HEK293T (cell line): ENCODE results near the gene XRN1.

Experiments used
- ARNT ChIP-seq: fragments of 450-650 bp; IDR thresholded peaks from 2 replicates; pipeline ENCODE4 v1.6.1; 2017; ENCODE audit warnings: mild to moderate bottlenecking
- BHLHE40 ChIP-seq: fragments of 450-650 bp; IDR thresholded peaks from 2 replicates; pipeline ENCODE4 v1.6.1; 2016; ENCODE audit warnings: mild to moderate bottlenecking, moderate library complexity, borderline replicate concordance
- CTBP1 ChIP-seq: fragments of 450-650 bp; IDR thresholded peaks from 2 replicates; pipeline ENCODE4 v1.6.1; 2016; ENCODE audit warnings: borderline replicate concordance
- ELF4 ChIP-seq: fragments of 450-650 bp; IDR thresholded peaks from 2 replicates; pipeline ENCODE4 v1.6.1; 2017; ENCODE audit warnings: antibody characterized with exemption
- FOXK2 ChIP-seq: fragments of 450-650 bp; IDR thresholded peaks from 2 replicates; pipeline ENCODE4 v1.6.1; 2016; ENCODE audit warnings: mild to moderate bottlenecking
- FOXM1 ChIP-seq: fragments of 450-650 bp; IDR thresholded peaks from 2 replicates; pipeline ENCODE4 v1.6.1; 2017; ENCODE audit warnings: mild to moderate bottlenecking, borderline replicate concordance
- HDGF ChIP-seq: fragments of 450-650 bp; IDR thresholded peaks from 2 replicates; pipeline ENCODE4 v1.6.1; 2017; ENCODE audit warnings: antibody characterized with exemption, borderline replicate concordance
- LEF1 ChIP-seq: fragments of 450-650 bp; IDR thresholded peaks from 2 replicates; pipeline ENCODE4 v1.6.1; 2017; ENCODE audit warnings: mild to moderate bottlenecking, borderline replicate concordance
- PKNOX1 ChIP-seq: fragments of 450-650 bp; IDR thresholded peaks from 2 replicates; pipeline ENCODE4 v1.6.1; 2016
- SP1 ChIP-seq: fragments of 450-650 bp; IDR thresholded peaks from 2 replicates; pipeline ENCODE4 v1.6.1; 2017
- TARDBP ChIP-seq: fragments of 450-650 bp; IDR thresholded peaks from 2 replicates; pipeline ENCODE4 v1.6.1; 2016
- ZNF384 ChIP-seq: fragments of 450-650 bp; IDR thresholded peaks from 2 replicates; pipeline ENCODE4 v1.6.1; 2016

GRCh38 chr3:142281474-142281873, 166.4 kb downstream of the XRN1 start:
- TF ChIP-seq HDGF (no peak), SP1 (no peak), ZNF384 (no peak), FOXM1 (no peak), ARNT (no peak), BHLHE40 (no peak), LEF1 (no peak), CTBP1 (no peak), FOXK2 (no peak), TARDBP (no peak), PKNOX1 (no peak), ELF4 (no peak)
